ENCODE data around the gene UBE2S. TPM values are rescaled to one million over a fixed set of nuclear protein-coding genes. Genes with fewer than 3 reads are reported as not detected.

UBE2S gene
- total and polyA plus RNA-seq, 11 donors = 10.9 to 51.8 (median 27.6) TPM

DNA sequence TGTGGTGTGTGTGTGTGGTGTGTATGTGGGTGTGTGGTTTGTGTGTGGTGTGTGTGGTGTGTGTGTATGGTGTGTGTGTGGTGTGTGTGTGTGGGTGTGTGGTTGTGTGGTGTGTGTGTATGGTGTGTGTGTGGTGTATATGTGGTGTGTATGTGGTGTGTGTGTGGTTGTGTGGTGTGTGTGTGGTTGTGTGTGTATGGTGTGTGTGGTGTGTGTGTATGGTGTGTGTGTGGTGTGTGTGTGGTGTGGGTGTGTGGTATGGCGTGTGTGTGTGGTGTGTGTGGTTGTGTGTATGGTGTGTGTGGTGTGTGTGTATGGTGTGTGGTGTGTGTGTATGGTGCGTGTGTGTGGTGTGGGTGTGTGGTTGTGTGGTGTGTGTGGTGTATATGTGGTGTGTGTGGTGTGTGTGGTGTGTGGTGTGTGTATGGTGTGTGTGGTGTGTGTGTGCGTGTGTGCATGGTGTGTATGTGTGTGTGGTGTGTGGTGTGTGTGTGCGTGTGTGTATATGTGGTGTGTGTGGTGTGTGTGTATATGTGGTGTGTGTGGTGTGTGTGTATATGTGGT lies 26.9 kb upstream of the UBE2S start:
- Histone ChIP-seq H3K9me3 (no peaks in the 10 kb centered on the region), H3K36me3 (no peaks in the 10 kb centered on the region), H3K4me3 (no peak overlapping the region), H3K4me1 (peaks cover 0 to 6% (median 0%) of the 10 kb centered on the region in 12 donors), H3K27ac (no peak overlapping the region), H3K27me3 (peaks cover 41 to 75% (median 53%) of the 10 kb centered on the region in 9 donors)
- WGBS, 4 donors = 64 to 88% (median 70%) methylated on average over 4 of the region's 4 CpGs
- ATAC-seq (no peak), DNase-seq (no peak)
- intact Hi-C loops (cut with DNase I) = no loop called here
- no peak for TF ChIP-seq POLR2A (IDR thresholded peaks at IDR 0.05)
- TF ChIP-seq, protein P1, sequence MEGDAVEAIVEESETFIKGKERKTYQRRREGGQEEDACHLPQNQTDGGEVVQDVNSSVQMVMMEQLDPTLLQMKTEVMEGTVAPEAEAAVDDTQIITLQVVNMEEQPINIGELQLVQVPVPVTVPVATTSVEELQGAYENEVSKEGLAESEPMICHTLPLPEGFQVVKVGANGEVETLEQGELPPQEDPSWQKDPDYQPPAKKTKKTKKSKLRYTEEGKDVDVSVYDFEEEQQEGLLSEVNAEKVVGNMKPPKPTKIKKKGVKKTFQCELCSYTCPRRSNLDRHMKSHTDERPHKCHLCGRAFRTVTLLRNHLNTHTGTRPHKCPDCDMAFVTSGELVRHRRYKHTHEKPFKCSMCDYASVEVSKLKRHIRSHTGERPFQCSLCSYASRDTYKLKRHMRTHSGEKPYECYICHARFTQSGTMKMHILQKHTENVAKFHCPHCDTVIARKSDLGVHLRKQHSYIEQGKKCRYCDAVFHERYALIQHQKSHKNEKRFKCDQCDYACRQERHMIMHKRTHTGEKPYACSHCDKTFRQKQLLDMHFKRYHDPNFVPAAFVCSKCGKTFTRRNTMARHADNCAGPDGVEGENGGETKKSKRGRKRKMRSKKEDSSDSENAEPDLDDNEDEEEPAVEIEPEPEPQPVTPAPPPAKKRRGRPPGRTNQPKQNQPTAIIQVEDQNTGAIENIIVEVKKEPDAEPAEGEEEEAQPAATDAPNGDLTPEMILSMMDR (IDR thresholded peaks at IDR 0.05) = no peak

DNA sequence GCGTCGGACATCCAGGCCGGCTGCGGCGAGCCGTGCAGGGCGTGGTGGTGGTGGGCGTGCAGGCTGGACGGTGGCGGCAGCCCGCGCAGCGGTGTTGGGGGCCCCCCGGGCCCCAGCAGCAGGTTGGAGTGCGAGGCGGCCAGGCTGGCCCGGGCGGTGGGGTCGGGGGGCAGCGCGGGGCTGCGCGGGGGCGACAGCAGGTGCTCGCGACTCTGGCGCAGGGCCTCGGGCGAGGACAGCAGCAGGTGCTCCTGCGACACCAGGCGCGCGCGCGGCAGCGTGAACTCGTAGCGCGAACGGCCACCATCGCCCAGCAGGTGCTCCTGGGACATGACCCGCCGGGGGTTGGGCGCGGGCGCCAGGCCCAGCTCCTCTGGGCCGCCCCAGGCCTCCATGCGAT lies 25.7 kb upstream of the UBE2S start:
- WGBS, 4 donors = 5 to 20% (median 11%) methylated on average over 4 to 48 of the region's 48 CpGs
- H3K4me1 ChIP-seq = peaks cover 0 to 6% (median 0%) of the 10 kb centered on the region in 12 donors
- no peak overlapping the region for H3K4me3 ChIP-seq
- no peak for TF ChIP-seq POLR2A (IDR thresholded peaks at IDR 0.05)
- TF ChIP-seq, protein P1 (IDR thresholded peaks at IDR 0.05) = no peak
- no peaks in the 10 kb centered on the region for H3K9me3 ChIP-seq
- peaks cover 36 to 73% (median 44%) of the 10 kb centered on the region in 9 donors for H3K27me3 ChIP-seq
- intact Hi-C loops (cut with DNase I) = no loop called here
- no peak overlapping the region for H3K27ac ChIP-seq
- DNase-seq (no peak), ATAC-seq (no peak)
- no peaks in the 10 kb centered on the region for H3K36me3 ChIP-seq

DNA sequence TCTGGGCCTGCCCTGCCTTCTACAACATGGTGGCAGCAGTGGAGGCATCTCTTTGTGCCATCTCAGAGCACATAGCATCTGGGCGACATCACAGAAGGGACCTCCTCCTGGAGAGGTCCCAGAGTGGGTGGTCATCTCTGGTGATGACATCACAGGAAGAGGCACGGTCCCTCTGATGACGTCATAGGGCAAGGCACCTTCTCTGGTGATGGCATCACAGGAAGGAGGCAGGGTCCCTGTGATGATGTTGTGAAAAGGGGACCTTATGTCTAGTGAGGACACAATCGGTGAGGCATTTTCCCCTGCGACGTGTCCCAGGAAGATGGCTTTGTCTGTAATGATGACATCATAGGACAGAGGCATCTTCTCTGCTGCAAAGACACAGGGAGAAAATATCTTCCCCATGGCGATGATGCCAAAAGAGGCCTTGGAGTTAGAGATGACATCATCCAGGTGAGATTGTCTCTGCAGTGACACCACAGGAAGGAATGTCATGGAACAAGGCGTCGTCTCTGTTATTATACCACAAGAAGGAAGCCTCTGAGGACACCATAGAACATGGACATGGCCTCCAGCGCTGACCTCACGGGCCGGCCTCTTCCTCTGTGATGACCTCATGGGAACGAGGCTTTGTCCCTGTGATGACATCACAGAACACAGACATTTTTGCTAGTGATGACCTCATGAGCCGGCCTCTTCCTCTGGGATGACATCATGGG lies 24.8 kb upstream of the UBE2S start:
- intact Hi-C loops (cut with DNase I) = no loop called here
- peaks cover 28 to 71% (median 41%) of the 10 kb centered on the region in 9 donors for H3K27me3 ChIP-seq

DNA sequence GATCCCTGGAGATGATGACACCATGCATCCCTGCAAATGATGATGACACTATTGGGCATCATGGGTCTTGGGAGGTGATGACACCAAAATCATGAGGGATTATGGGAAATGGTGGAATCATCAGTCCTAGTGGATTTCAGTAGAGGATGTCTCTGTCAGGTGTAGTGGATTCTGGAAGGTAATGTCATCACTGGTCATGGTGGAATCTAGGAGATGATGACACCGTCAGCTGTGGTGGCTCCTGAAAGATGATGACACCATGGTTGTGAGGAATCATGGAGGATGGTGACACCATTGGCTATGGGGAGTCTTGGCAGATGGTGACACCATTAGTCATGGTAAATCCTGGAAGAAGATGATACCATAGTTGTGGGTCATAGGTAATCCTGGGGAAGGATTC lies 23.6 kb upstream of the UBE2S start:
- intact Hi-C loops (cut with DNase I) = no loop called here
- WGBS, 4 donors = 77 to 92% (median 90%) methylated on average over 1 of the region's 1 CpG
- Histone ChIP-seq H3K36me3 (no peaks in the 10 kb centered on the region), H3K4me1 (peaks cover 0 to 6% (median 0%) of the 10 kb centered on the region in 12 donors), H3K4me3 (no peak overlapping the region), H3K27ac (no peak overlapping the region), H3K27me3 (peaks cover 27 to 60% (median 38%) of the 10 kb centered on the region in 9 donors), H3K9me3 (no peaks in the 10 kb centered on the region)
- TF ChIP-seq, protein P1 (IDR thresholded peaks at IDR 0.05) = no peak
- no peak for TF ChIP-seq POLR2A (IDR thresholded peaks at IDR 0.05)
- ATAC-seq = no peak
- DNase-seq = no peak

More for the DNA sequence above, 24.8 kb upstream of the UBE2S start:
- WGBS, 4 donors = 85 to 90% (median 88%) methylated on average over 14 of the region's 14 CpGs
- peaks cover 0 to 6% (median 0%) of the 10 kb centered on the region in 12 donors for H3K4me1 ChIP-seq
- no peaks in the 10 kb centered on the region for H3K36me3 ChIP-seq
- ATAC-seq = no peak
- TF ChIP-seq, protein P1 (IDR thresholded peaks at IDR 0.05) = no peak
- no peak for TF ChIP-seq POLR2A (IDR thresholded peaks at IDR 0.05)
- H3K9me3 ChIP-seq = no peaks in the 10 kb centered on the region
- no peak for DNase-seq
- no peak overlapping the region for H3K4me3 ChIP-seq
- no peak overlapping the region for H3K27ac ChIP-seq

Measured in heart left ventricle (tissue), 16 donors.